ENCODE data around the gene IQCH. TPM values are rescaled to one million over a fixed set of nuclear protein-coding genes. Genes with fewer than 3 reads are reported as not detected.
"Not testable (repeated sequence)": the region's sequence is repeated elsewhere in the genome, so short reads cannot be mapped to it uniquely, and the experiment has no call there.

IQCH gene
- total RNA-seq, 1 donor from 2014 or later: 1.5 TPM

DNA sequence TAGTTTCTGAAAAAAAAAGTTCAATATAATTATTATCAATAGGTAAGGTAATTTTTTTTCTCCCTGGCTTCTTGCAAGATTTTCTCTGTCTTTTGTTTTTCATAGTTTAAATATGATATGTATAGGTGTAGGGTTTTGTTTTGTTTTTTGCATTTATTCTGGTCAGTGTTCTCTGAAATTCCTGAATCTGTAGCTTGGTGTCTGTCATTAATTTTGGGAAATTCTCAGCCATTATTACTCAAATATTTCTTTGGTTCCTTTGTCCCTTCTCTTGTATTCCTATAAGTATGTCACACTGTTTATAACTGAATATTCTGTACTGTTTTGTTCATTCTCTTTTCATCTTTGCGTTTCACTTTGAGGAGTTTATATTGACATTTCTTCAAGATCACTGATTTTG lies 22.1 kb downstream of the IQCH start:
- intact Hi-C loops (cut with DNase I): no loop called here
- Histone ChIP-seq H3K27me3 (no peaks in the 10 kb centered on the region), H3K9me3 (no peaks in the 10 kb centered on the region), H3K4me1 (no peaks in the 10 kb centered on the region), H3K27ac (no peak overlapping the region), H3K4me3 (no peak overlapping the region), H3K36me3 (no peaks in the 10 kb centered on the region)
- no peak for DNase-seq (ENCODE audit: extremely low spot score in 2 of 2)
- TF ChIP-seq, protein P1, sequence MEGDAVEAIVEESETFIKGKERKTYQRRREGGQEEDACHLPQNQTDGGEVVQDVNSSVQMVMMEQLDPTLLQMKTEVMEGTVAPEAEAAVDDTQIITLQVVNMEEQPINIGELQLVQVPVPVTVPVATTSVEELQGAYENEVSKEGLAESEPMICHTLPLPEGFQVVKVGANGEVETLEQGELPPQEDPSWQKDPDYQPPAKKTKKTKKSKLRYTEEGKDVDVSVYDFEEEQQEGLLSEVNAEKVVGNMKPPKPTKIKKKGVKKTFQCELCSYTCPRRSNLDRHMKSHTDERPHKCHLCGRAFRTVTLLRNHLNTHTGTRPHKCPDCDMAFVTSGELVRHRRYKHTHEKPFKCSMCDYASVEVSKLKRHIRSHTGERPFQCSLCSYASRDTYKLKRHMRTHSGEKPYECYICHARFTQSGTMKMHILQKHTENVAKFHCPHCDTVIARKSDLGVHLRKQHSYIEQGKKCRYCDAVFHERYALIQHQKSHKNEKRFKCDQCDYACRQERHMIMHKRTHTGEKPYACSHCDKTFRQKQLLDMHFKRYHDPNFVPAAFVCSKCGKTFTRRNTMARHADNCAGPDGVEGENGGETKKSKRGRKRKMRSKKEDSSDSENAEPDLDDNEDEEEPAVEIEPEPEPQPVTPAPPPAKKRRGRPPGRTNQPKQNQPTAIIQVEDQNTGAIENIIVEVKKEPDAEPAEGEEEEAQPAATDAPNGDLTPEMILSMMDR (IDR thresholded peaks at IDR 0.05): no peak
- TF ChIP-seq POLR2A (IDR thresholded peaks at IDR 0.05): no peak
- no peak for TF ChIP-seq POLR2AphosphoS5 (IDR thresholded peaks at IDR 0.05; ENCODE audit: insufficient read depth in 1 of 2, low read depth in 1 of 2)

DNA sequence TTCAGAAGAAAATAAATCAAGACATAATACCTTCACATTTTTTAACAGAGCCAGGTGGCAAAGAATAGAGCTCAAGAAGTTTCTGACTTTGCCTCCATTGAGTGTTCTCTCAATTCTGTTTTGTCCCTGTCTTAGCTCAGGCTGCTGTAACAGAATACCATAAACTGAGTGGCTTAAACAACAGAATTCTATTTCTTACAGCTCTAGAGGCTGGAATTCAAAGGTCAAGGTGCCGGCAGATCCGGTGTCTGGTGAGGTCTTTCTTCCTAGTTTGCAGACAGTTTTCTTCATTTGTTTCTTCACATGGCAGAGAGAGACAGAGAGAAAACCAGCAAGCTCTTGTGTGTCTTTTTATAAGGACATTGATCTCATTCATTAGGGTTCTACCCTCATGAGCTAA lies 25.6 kb downstream of the IQCH start:
- intact Hi-C loops (cut with DNase I): no loop called here
- Histone ChIP-seq H3K9me3 (no peaks in the 10 kb centered on the region), H3K27ac (no peak overlapping the region), H3K36me3 (no peaks in the 10 kb centered on the region), H3K27me3 (no peaks in the 10 kb centered on the region), H3K4me3 (no peak overlapping the region), H3K4me1 (no peaks in the 10 kb centered on the region)
- no peak for DNase-seq (ENCODE audit: extremely low spot score in 2 of 2)
- TF ChIP-seq POLR2A (IDR thresholded peaks at IDR 0.05) (no peak), POLR2AphosphoS5 (IDR thresholded peaks at IDR 0.05; ENCODE audit: insufficient read depth in 1 of 2, low read depth in 1 of 2) (no peak)
- TF ChIP-seq, protein P1 (IDR thresholded peaks at IDR 0.05): no peak

DNA sequence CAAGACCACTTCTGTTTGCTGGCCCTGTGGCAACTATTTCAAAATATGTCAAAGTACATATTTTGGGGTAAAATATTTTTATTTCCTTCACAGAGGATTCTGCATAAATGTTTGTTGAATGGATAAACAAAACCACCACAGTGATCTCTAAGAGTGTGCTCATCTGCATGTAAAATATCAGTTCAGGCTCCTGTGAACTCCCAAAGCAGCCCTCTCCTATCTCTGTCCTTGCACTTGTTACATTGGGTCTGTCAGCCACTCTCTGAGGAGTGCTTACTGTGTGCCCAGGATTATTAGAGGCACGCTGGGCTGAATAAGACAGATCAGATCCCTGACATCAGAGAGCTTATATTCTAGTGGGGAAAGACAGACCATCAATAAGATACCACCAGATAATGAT lies 27.1 kb downstream of the IQCH start:
- no peak for DNase-seq (ENCODE audit: extremely low spot score in 2 of 2)
- Histone ChIP-seq H3K4me1 (no peaks in the 10 kb centered on the region), H3K36me3 (no peaks in the 10 kb centered on the region), H3K27me3 (no peaks in the 10 kb centered on the region), H3K4me3 (no peak overlapping the region), H3K27ac (no peak overlapping the region), H3K9me3 (no peaks in the 10 kb centered on the region)
- no peak for TF ChIP-seq POLR2A (IDR thresholded peaks at IDR 0.05)
- TF ChIP-seq POLR2AphosphoS5 (IDR thresholded peaks at IDR 0.05; ENCODE audit: insufficient read depth in 1 of 2, low read depth in 1 of 2): no peak
- TF ChIP-seq, protein P1 (IDR thresholded peaks at IDR 0.05): no peak
- intact Hi-C loops (cut with DNase I): no loop called here

DNA sequence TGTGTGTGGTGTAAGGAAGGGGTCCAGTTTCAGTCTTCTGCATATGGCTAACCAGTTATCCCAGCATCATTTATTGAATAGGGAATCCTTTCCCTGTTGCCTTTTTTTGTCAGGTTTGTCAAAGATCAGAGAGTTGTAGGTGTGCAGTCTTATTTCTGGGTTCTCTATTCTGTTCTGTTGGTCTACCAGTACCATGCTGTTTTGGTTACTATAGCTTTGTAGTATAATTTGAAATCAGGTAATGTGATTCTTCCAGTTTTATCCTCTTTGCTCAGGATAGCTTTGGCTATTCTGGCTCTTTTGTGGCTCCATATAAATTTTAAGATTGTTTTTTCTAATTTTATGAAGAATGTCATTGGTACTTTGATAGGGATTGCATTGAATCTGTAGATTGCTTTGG lies 31.0 kb downstream of the IQCH start:
- DNase-seq (ENCODE audit: extremely low spot score in 2 of 2); intact Hi-C loops (cut with DNase I); H3K27me3 ChIP-seq; H3K4me3 ChIP-seq; H3K36me3 ChIP-seq; H3K9me3 ChIP-seq; H3K27ac ChIP-seq; H3K4me1 ChIP-seq: not testable (repeated sequence)

- H3K36me3 ChIP-seq; H3K9me3 ChIP-seq; H3K4me3 ChIP-seq; H3K27me3 ChIP-seq; H3K27ac ChIP-seq; DNase-seq (ENCODE audit: extremely low spot score in 2 of 2); intact Hi-C loops (cut with DNase I); H3K4me1 ChIP-seq: not testable (repeated sequence)
Observed at GRCh38 chr15:67286400-67286799, 31.8 kb downstream of the IQCH start.

- TF ChIP-seq POLR2AphosphoS5 (IDR thresholded peaks at IDR 0.05; ENCODE audit: insufficient read depth in 1 of 2, low read depth in 1 of 2): no peak
- TF ChIP-seq POLR2A (IDR thresholded peaks at IDR 0.05): no peak
- TF ChIP-seq, protein P1 (IDR thresholded peaks at IDR 0.05): no peak
- H3K36me3 ChIP-seq: no peaks in the 10 kb centered on the region
- H3K4me3 ChIP-seq: no peak overlapping the region
- H3K27ac ChIP-seq: no peak overlapping the region
- H3K9me3 ChIP-seq: no peaks in the 10 kb centered on the region
- H3K27me3 ChIP-seq: no peaks in the 10 kb centered on the region
- DNase-seq (ENCODE audit: extremely low spot score in 2 of 2): no peak
- H3K4me1 ChIP-seq: no peaks in the 10 kb centered on the region
- intact Hi-C loops (cut with DNase I): no loop called here
Observed at GRCh38 chr15:67290319-67290718, 35.7 kb downstream of the IQCH start.

All from vagina (tissue), 2 donors.